Measurements from ENCODE around the gene EIF4E2.

DNA sequence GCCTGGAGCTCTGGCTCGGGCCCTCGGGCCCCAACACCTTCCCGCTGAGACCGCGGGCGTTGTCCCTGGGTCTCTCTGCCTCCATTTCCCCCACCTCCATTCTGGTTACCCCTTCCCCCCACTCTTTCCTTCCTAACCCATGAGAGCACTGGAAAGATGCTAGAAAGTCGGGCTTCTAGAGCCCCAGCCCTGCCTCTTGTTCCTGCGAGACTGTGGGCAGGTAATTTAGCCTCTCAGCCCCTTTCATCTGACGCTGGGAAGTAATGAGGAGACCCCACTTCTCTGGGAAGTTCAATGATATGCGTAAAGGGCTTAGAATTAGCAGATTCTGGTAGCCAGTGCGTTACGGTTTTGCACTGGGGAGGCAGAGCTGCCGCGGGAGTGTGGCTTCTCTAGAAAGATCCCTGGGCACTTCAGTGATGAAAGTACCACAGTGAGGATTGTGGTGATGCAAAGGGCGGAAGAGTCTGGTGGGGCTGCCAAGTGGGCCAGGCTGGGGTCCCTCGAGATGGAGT lies 46.6 kb upstream of the EIF4E2 start:
- TF ChIP-seq, protein P1, sequence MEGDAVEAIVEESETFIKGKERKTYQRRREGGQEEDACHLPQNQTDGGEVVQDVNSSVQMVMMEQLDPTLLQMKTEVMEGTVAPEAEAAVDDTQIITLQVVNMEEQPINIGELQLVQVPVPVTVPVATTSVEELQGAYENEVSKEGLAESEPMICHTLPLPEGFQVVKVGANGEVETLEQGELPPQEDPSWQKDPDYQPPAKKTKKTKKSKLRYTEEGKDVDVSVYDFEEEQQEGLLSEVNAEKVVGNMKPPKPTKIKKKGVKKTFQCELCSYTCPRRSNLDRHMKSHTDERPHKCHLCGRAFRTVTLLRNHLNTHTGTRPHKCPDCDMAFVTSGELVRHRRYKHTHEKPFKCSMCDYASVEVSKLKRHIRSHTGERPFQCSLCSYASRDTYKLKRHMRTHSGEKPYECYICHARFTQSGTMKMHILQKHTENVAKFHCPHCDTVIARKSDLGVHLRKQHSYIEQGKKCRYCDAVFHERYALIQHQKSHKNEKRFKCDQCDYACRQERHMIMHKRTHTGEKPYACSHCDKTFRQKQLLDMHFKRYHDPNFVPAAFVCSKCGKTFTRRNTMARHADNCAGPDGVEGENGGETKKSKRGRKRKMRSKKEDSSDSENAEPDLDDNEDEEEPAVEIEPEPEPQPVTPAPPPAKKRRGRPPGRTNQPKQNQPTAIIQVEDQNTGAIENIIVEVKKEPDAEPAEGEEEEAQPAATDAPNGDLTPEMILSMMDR (IDR thresholded peaks at IDR 0.05), result no peak
- no peak for TF ChIP-seq POLR2A (IDR thresholded peaks at IDR 0.05)

Data from upper lobe of left lung (tissue), 4 donors.